GM18858 (cell line): Measurements from ENCODE around the gene ZNF653.
"Not testable (repeated sequence)": the region's sequence is repeated elsewhere in the genome, so short reads cannot be mapped to it uniquely, and the experiment has no call there.

Experiments used
- ATAC-seq: cut with Tn5 transposase; IDR thresholded peaks from one replicate; pipeline ENCODE4 v1.9.1; 2021; ENCODE audit not compliant: unreplicated experiment

ZNF653 gene

DNA sequence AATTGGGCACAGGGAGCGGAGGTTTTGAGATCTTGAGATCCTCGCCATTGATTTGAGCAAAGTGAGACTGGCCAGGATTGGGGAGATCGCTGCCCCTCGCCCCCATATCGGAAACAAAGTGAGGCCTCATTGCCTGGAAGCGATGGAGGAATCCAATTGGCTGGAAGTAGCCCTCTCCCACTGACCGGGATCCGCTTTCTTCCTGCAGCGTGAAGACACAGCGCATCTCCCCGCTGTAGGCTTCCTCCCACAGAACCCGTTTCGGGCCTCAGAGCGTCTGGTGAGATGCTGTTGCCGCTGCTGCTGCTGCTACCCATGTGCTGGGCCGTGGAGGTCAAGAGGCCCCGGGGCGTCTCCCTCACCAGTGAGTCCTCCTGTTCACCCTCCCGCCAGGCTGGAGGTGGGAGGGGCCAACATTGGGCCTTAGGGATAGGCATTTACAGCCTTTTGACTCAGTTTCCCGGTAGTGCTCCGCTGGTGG is 69.8 kb downstream of the ZNF653 start:
- ATAC-seq: no peak

DNA sequence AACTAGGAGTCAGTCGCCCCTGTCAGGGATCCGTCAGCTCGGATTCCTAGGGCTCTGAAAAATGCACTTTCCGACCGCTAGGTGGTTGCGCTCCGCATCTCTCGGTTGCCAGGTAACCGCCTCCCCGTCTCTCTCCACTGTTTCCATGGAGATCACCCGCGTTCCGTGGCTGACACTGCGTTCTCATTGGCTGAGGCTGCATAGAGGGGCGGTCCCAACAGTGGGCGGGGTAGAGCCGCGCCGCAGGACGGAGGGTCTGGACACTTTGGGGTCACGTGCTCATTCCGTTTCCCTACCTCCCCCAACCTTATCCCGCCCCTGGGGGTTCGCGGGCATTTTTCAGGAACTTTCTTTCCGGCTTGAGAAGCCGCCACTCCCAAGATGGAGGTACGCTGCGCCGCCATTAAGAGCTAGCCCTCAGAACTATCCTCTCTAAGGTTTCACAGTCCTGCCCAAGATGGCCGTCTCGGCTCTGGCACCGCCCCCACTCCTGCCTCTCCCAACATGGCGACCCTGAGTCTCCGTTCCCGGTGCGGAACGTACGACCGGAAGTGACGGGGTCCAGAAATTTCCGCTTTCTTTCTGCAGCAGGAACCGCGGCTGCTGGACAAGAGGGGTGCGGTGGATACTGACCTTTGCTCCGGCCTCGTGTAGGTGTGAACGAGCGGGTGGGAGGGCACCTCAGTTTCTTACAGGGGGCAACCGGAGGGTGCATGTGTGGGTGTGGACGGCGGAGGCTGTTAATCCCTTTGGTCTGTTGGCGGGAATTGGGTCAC is 70.4 kb downstream of the ZNF653 start, which contains the start of the genes ODAD3 and PRKCSH:
Gene ODAD3, minus strand, starts transcription at position 65 of the 776 bp plus-strand sequence. CDS start 105 bp downstream, outside the sequence.
Gene PRKCSH, plus strand, starts transcription at position 579 of the 776 bp plus-strand sequence. CDS start 483 bp downstream, outside the sequence.
- peak; percentile 84 for ATAC-seq

DNA sequence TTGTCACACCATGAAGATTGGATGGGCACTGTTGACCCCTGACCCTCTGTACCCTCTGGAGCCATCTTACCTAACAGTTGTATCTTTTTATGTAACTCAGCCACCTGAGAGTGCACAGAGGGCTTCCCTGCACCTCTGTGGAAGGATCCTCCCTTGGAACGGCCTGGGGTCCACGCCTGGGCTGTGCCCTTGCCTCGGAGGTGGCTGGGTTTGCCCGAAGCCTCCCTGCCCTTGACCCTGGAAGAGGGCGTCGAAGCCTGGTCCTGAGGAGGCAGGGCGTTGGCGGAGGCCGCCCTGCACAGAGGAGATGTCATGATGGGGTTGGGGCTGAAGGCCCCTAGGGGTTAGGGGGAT is 71.0 kb downstream of the ZNF653 start:
- ATAC-seq: no peak

GRCh38 chr19:11433526-11433925 is 72.1 kb downstream of the ZNF653 start:
- ATAC-seq: not testable (repeated sequence)
